ENCODE measurements around the gene ATP9A. TPM values are rescaled to one million over a fixed set of nuclear protein-coding genes. Genes with fewer than 3 reads are reported as not detected.
"Not testable (repeated sequence)": the region's sequence is repeated elsewhere in the genome, so short reads cannot be mapped to it uniquely, and the experiment has no call there.

ATP9A gene
- total RNA-seq, 1 experiment from 2014 or later: 31.3 TPM

GRCh38 chr20:51747182-51747911 is 20.8 kb downstream of the ATP9A start:
- ChIA-PET POLR2A (ENCODE audit: unreplicated experiment) (no interaction called here), CTCF (interaction anchor here (0.6 kb wide), 1 partner anchor 313 kb away, joined by 9 read pairs; no protein-coding TSS in a partner anchor)
- TF ChIP-seq, protein P1, sequence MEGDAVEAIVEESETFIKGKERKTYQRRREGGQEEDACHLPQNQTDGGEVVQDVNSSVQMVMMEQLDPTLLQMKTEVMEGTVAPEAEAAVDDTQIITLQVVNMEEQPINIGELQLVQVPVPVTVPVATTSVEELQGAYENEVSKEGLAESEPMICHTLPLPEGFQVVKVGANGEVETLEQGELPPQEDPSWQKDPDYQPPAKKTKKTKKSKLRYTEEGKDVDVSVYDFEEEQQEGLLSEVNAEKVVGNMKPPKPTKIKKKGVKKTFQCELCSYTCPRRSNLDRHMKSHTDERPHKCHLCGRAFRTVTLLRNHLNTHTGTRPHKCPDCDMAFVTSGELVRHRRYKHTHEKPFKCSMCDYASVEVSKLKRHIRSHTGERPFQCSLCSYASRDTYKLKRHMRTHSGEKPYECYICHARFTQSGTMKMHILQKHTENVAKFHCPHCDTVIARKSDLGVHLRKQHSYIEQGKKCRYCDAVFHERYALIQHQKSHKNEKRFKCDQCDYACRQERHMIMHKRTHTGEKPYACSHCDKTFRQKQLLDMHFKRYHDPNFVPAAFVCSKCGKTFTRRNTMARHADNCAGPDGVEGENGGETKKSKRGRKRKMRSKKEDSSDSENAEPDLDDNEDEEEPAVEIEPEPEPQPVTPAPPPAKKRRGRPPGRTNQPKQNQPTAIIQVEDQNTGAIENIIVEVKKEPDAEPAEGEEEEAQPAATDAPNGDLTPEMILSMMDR (conservative IDR thresholded peaks at IDR 0.05; ENCODE audit: low read depth, low read length): no peak
- TF ChIP-seq EZH2phosphoT487 (IDR thresholded peaks at IDR 0.05; ENCODE audit: borderline replicate concordance, low read length) (no peak), EZH2 (IDR thresholded peaks at IDR 0.05; ENCODE audit: low read length, unreplicated experiment) (no peak)
- DNase-seq: peak; percentile 52
- ATAC-seq: no peak
- H3K79me2 ChIP-seq (ENCODE audit: low read length): peaks cover 52% of the 10 kb centered on the region
- BruUV-seq (replicated peaks): no TSS peak
- no peaks in the 10 kb centered on the region for H4K20me1 ChIP-seq (ENCODE audit: low read length)
- H3K9me3 ChIP-seq (ENCODE audit: low read length): no peaks in the 10 kb centered on the region
- H2AFZ ChIP-seq (ENCODE audit: low read length): no peak overlapping the region
- H3K4me1 ChIP-seq (ENCODE audit: insufficient read depth, low read length): peaks cover 74% of the 10 kb centered on the region
- H3K27ac ChIP-seq (ENCODE audit: low read length): peak overlapping the region; percentile 5; the same call in 1 of the 2 replicates
- H3K4me2 ChIP-seq (ENCODE audit: low read length): no peak overlapping the region
- no peaks in the 10 kb centered on the region for H3K36me3 ChIP-seq (ENCODE audit: low read depth, low read length)
- intact Hi-C loops (cut with micrococcal nuclease): loop anchor here (10.0 kb wide), 1 partner anchor 763 kb away; no protein-coding TSS in a partner anchor
- no peaks in the 10 kb centered on the region for H3K9me2 ChIP-seq (replicated peaks; ENCODE audit: low read length)
- H3K27me3 ChIP-seq (ENCODE audit: low read length): no peaks in the 10 kb centered on the region
- no peak overlapping the region for H3K4me3 ChIP-seq (ENCODE audit: low read length)
- H3F3A ChIP-seq (ENCODE audit: low read length, unreplicated experiment): peaks cover 6% of the 10 kb centered on the region
- no peak overlapping the region; the same call in 1 of the 2 replicates for H3K9ac ChIP-seq (ENCODE audit: low read length)

GRCh38 chr20:51745804-51746203 is 22.4 kb downstream of the ATP9A start:
- TF ChIP-seq, protein P1 (conservative IDR thresholded peaks at IDR 0.05; ENCODE audit: low read depth, low read length): no peak
- TF ChIP-seq EZH2 (IDR thresholded peaks at IDR 0.05; ENCODE audit: low read length, unreplicated experiment): no peak
- TF ChIP-seq EZH2phosphoT487 (IDR thresholded peaks at IDR 0.05; ENCODE audit: borderline replicate concordance, low read length): no peak
- Histone ChIP-seq H3K9ac (ENCODE audit: low read length) (no peak overlapping the region), H3K4me3 (ENCODE audit: low read length) (no peak overlapping the region), H4K20me1 (ENCODE audit: low read length) (no peaks in the 10 kb centered on the region), H2AFZ (ENCODE audit: low read length) (no peak overlapping the region), H3K9me3 (ENCODE audit: low read length) (no peaks in the 10 kb centered on the region), H3K27ac (ENCODE audit: low read length) (no peak overlapping the region), H3K9me2 (replicated peaks; ENCODE audit: low read length) (no peaks in the 10 kb centered on the region), H3K27me3 (ENCODE audit: low read length) (no peaks in the 10 kb centered on the region), H3K36me3 (ENCODE audit: low read depth, low read length) (no peaks in the 10 kb centered on the region), H3K4me1 (ENCODE audit: insufficient read depth, low read length) (peaks cover 69% of the 10 kb centered on the region), H3K4me2 (ENCODE audit: low read length) (no peak overlapping the region), H3F3A (ENCODE audit: low read length, unreplicated experiment) (peaks cover 11% of the 10 kb centered on the region), H3K79me2 (ENCODE audit: low read length) (peaks cover 53% of the 10 kb centered on the region)
- ChIA-PET CTCF (no interaction called here), POLR2A (ENCODE audit: unreplicated experiment) (no interaction called here)
- intact Hi-C loops (cut with micrococcal nuclease): loop anchor here (2.0 to 10.0 kb wide), 2 partner anchors 107 to 761 kb away; no protein-coding TSS in a partner anchor
- no peak for DNase-seq
- BruUV-seq (replicated peaks): no TSS peak
- ATAC-seq: no peak

DNA sequence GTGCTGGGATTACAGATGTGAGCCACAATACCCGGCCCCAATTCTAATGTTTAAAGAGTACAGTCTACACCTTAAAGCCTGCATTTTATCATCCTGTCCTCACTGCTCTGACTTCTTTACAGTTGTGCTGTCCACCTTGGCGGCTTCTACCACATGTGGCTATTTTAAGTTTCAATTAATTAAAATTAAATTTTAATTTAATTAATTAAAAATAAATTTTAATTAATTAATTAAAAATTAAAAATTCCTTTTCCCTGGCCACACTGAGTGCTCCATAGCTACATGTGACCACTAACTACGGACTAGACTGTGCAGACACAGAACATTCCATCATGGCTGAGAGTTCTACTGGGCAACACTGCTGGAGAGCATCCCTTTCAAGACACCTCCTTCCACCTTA is 27.4 kb downstream of the ATP9A start:
- Histone ChIP-seq H3K27ac (ENCODE audit: low read length) (no peak overlapping the region), H3K79me2 (ENCODE audit: low read length) (peaks cover 38% of the 10 kb centered on the region), H3K27me3 (ENCODE audit: low read length) (no peaks in the 10 kb centered on the region), H3K4me2 (ENCODE audit: low read length) (no peak overlapping the region), H3K4me3 (ENCODE audit: low read length) (no peak overlapping the region), H3K9ac (ENCODE audit: low read length) (no peak overlapping the region), H3K4me1 (ENCODE audit: insufficient read depth, low read length) (peaks cover 56% of the 10 kb centered on the region), H3K36me3 (ENCODE audit: low read depth, low read length) (no peaks in the 10 kb centered on the region), H4K20me1 (ENCODE audit: low read length) (no peaks in the 10 kb centered on the region), H3K9me3 (ENCODE audit: low read length) (no peaks in the 10 kb centered on the region), H2AFZ (ENCODE audit: low read length) (no peak overlapping the region), H3K9me2 (replicated peaks; ENCODE audit: low read length) (no peaks in the 10 kb centered on the region), H3F3A (ENCODE audit: low read length, unreplicated experiment) (peaks cover 11% of the 10 kb centered on the region)
- intact Hi-C loops (cut with micrococcal nuclease): loop anchor here (10.0 kb wide), 1 partner anchor 756 kb away; no protein-coding TSS in a partner anchor
- POLR2A ChIA-PET (ENCODE audit: unreplicated experiment): interaction anchor here (0.5 kb wide), 1 partner anchor 9 kb away, joined by 3 read pairs; no protein-coding TSS in a partner anchor
- DNase-seq (no peak), ATAC-seq (no peak)
- TF ChIP-seq, protein P1 (conservative IDR thresholded peaks at IDR 0.05; ENCODE audit: low read depth, low read length): no peak
- TF ChIP-seq EZH2 (IDR thresholded peaks at IDR 0.05; ENCODE audit: low read length, unreplicated experiment) (no peak), EZH2phosphoT487 (IDR thresholded peaks at IDR 0.05; ENCODE audit: borderline replicate concordance, low read length) (no peak)
- BruUV-seq (replicated peaks): no TSS peak
- CTCF ChIA-PET: no interaction called here

DNA sequence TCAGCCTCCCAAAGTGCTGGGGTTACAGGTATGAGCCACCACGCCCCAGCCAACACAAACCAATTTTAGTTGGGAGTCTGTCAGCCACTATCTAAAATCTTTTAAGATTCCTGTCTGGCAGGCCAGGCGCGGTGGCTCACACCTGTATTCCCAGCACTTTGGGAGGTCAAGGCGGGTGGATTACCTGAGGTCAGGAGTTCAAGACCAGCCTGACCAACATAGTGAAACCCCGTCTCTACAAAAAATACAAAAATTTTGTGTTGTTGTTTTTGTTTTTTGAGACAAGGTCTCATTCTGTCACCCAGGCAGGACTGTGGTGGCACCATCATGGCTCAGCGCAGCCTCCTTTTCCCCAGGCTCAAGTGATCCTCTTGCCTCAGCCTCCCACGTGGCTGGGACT is 27.9 kb downstream of the ATP9A start:
- CTCF ChIA-PET; H3K9me3 ChIP-seq (ENCODE audit: low read length); H3K27me3 ChIP-seq (ENCODE audit: low read length); H3K4me2 ChIP-seq (ENCODE audit: low read length); H2AFZ ChIP-seq (ENCODE audit: low read length); ATAC-seq; H3K9me2 ChIP-seq (replicated peaks; ENCODE audit: low read length); H3K27ac ChIP-seq (ENCODE audit: low read length); BruUV-seq (replicated peaks); H3K4me3 ChIP-seq (ENCODE audit: low read length); H3K9ac ChIP-seq (ENCODE audit: low read length); H3K36me3 ChIP-seq (ENCODE audit: low read depth, low read length); DNase-seq; H4K20me1 ChIP-seq (ENCODE audit: low read length); POLR2A ChIA-PET (ENCODE audit: unreplicated experiment): not testable (repeated sequence)
- H3K79me2 ChIP-seq (ENCODE audit: low read length): peaks cover 37% of the 10 kb centered on the region
- H3F3A ChIP-seq (ENCODE audit: low read length, unreplicated experiment): peaks cover 11% of the 10 kb centered on the region
- H3K4me1 ChIP-seq (ENCODE audit: insufficient read depth, low read length): peaks cover 60% of the 10 kb centered on the region
- intact Hi-C loops (cut with micrococcal nuclease): loop anchor here (10.0 kb wide), 1 partner anchor 756 kb away; no protein-coding TSS in a partner anchor

Measured in PC-3 (cell line).